Measurements from ENCODE around the gene EFHD1. TPM values are rescaled to one million over a fixed set of nuclear protein-coding genes. Genes with fewer than 3 reads are reported as not detected.

Gene EFHD1
- total RNA-seq, 1 experiment from 2014 or later: 0.07 TPM

DNA sequence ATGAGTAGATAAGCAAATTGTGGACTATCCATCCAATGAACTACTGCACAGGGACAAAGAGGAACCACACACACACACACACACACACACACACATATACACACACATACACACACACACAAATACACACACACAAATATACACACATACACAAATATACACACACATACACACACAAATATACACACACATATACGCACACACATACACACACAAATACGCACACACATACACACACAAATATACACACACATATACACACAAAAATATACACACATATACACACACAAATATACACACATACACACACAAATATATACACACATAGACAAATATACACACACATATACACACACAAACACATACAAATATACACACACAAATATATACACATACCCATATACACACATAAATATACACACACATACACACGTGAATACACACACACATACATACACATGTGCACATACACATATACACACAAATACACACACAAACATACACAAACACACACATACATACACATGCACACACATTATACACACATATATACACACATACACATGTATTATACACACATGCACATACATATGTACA is 19.8 kb upstream of the EFHD1 start:
- ATAC-seq: no peak
- DNase-seq: no peak
- TF ChIP-seq, protein P1, sequence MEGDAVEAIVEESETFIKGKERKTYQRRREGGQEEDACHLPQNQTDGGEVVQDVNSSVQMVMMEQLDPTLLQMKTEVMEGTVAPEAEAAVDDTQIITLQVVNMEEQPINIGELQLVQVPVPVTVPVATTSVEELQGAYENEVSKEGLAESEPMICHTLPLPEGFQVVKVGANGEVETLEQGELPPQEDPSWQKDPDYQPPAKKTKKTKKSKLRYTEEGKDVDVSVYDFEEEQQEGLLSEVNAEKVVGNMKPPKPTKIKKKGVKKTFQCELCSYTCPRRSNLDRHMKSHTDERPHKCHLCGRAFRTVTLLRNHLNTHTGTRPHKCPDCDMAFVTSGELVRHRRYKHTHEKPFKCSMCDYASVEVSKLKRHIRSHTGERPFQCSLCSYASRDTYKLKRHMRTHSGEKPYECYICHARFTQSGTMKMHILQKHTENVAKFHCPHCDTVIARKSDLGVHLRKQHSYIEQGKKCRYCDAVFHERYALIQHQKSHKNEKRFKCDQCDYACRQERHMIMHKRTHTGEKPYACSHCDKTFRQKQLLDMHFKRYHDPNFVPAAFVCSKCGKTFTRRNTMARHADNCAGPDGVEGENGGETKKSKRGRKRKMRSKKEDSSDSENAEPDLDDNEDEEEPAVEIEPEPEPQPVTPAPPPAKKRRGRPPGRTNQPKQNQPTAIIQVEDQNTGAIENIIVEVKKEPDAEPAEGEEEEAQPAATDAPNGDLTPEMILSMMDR (conservative IDR thresholded peaks at IDR 0.05; ENCODE audit: low read depth, low read length): no peak
- no peak for TF ChIP-seq EZH2 (IDR thresholded peaks at IDR 0.05; ENCODE audit: low read length, unreplicated experiment)
- no peak for TF ChIP-seq EZH2phosphoT487 (IDR thresholded peaks at IDR 0.05; ENCODE audit: borderline replicate concordance, low read length)
- intact Hi-C loops (cut with micrococcal nuclease): no loop called here
- Histone ChIP-seq H3K9me2 (replicated peaks; ENCODE audit: low read length) (no peaks in the 10 kb centered on the region), H3K79me2 (ENCODE audit: low read length) (no peaks in the 10 kb centered on the region), H4K20me1 (ENCODE audit: low read length) (no peaks in the 10 kb centered on the region), H3K36me3 (ENCODE audit: low read depth, low read length) (no peaks in the 10 kb centered on the region), H3K9me3 (ENCODE audit: low read length) (no peaks in the 10 kb centered on the region), H3K4me3 (ENCODE audit: low read length) (no peak overlapping the region), H2AFZ (ENCODE audit: low read length) (no peak overlapping the region), H3K9ac (ENCODE audit: low read length) (no peak overlapping the region), H3K4me1 (ENCODE audit: insufficient read depth, low read length) (peaks cover 23% of the 10 kb centered on the region), H3K27me3 (ENCODE audit: low read length) (no peaks in the 10 kb centered on the region), H3F3A (ENCODE audit: low read length, unreplicated experiment) (no peaks in the 10 kb centered on the region), H3K4me2 (ENCODE audit: low read length) (no peak overlapping the region), H3K27ac (ENCODE audit: low read length) (no peak overlapping the region)
- ChIA-PET POLR2A (ENCODE audit: unreplicated experiment) (no interaction called here), CTCF (no interaction called here)
- no TSS peak for BruUV-seq (replicated peaks)

DNA sequence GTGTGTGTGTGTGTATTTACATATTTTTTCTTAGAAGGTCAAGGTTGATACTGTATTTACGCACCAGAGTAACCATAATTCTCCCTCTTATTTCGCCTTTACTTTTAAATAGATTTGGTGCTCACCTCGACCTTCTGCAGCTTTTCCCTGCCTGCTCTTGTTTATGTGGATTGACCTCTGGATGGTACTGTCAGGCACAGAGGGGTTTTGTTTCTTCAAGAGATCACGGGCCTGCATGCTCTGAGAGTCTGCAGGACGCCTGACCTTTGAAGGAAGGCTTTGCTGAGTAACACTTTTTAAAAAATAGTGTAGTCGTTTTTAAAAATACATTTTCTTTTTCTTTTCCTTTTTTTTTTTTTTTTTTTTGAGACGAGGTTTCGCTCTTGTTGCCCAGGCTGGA is 18.1 kb upstream of the EFHD1 start:
- POLR2A ChIA-PET (ENCODE audit: unreplicated experiment): no interaction called here
- Histone ChIP-seq H3F3A (ENCODE audit: low read length, unreplicated experiment) (no peaks in the 10 kb centered on the region), H3K4me2 (ENCODE audit: low read length) (no peak overlapping the region), H3K4me1 (ENCODE audit: insufficient read depth, low read length) (peaks cover 15% of the 10 kb centered on the region), H2AFZ (ENCODE audit: low read length) (no peak overlapping the region), H3K9ac (ENCODE audit: low read length) (no peak overlapping the region), H3K4me3 (ENCODE audit: low read length) (no peak overlapping the region), H3K79me2 (ENCODE audit: low read length) (no peaks in the 10 kb centered on the region), H3K9me3 (ENCODE audit: low read length) (no peaks in the 10 kb centered on the region), H4K20me1 (ENCODE audit: low read length) (no peaks in the 10 kb centered on the region), H3K9me2 (replicated peaks; ENCODE audit: low read length) (no peaks in the 10 kb centered on the region), H3K27ac (ENCODE audit: low read length) (no peak overlapping the region), H3K27me3 (ENCODE audit: low read length) (no peaks in the 10 kb centered on the region), H3K36me3 (ENCODE audit: low read depth, low read length) (no peaks in the 10 kb centered on the region)
- DNase-seq (no peak), ATAC-seq (no peak)
- intact Hi-C loops (cut with micrococcal nuclease): no loop called here
- CTCF ChIA-PET: no interaction called here
- BruUV-seq (replicated peaks): no TSS peak
- TF ChIP-seq, protein P1 (conservative IDR thresholded peaks at IDR 0.05; ENCODE audit: low read depth, low read length): no peak
- no peak for TF ChIP-seq EZH2phosphoT487 (IDR thresholded peaks at IDR 0.05; ENCODE audit: borderline replicate concordance, low read length)
- no peak for TF ChIP-seq EZH2 (IDR thresholded peaks at IDR 0.05; ENCODE audit: low read length, unreplicated experiment)

DNA sequence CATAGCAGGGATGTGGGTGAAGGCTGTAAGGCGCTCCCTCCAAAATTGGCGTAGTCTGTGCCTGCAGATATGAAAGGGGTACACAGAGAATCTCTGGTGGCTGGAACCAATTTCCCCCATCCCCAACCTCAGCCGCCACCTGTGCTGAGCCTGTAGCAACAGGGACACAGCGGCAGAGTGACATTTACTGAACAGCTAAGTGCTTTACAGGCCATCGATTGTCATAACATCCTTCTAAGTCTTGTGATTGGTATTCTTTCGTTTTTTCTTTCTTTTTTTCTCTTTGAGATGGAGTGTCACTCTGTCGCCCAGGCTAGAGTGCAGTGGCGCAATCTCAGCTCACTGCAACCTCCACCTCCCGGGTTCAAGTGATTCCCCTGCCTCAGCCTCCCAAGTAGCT is 12.2 kb upstream of the EFHD1 start:
- Histone ChIP-seq H3K27me3 (ENCODE audit: low read length) (no peaks in the 10 kb centered on the region), H3K79me2 (ENCODE audit: low read length) (no peaks in the 10 kb centered on the region), H3K4me1 (ENCODE audit: insufficient read depth, low read length) (peaks cover 15% of the 10 kb centered on the region), H4K20me1 (ENCODE audit: low read length) (no peaks in the 10 kb centered on the region), H3K9me3 (ENCODE audit: low read length) (no peaks in the 10 kb centered on the region), H3K9ac (ENCODE audit: low read length) (no peak overlapping the region), H2AFZ (ENCODE audit: low read length) (no peak overlapping the region), H3K9me2 (replicated peaks; ENCODE audit: low read length) (no peaks in the 10 kb centered on the region), H3K27ac (ENCODE audit: low read length) (no peak overlapping the region), H3F3A (ENCODE audit: low read length, unreplicated experiment) (no peaks in the 10 kb centered on the region), H3K4me3 (ENCODE audit: low read length) (no peak overlapping the region), H3K36me3 (ENCODE audit: low read depth, low read length) (no peaks in the 10 kb centered on the region), H3K4me2 (ENCODE audit: low read length) (no peak overlapping the region)
- ChIA-PET CTCF (no interaction called here), POLR2A (ENCODE audit: unreplicated experiment) (no interaction called here)
- ATAC-seq: no peak
- no peak for DNase-seq
- no TSS peak for BruUV-seq (replicated peaks)
- intact Hi-C loops (cut with micrococcal nuclease): no loop called here
- TF ChIP-seq, protein P1 (conservative IDR thresholded peaks at IDR 0.05; ENCODE audit: low read depth, low read length): no peak
- TF ChIP-seq EZH2phosphoT487 (IDR thresholded peaks at IDR 0.05; ENCODE audit: borderline replicate concordance, low read length) (no peak), EZH2 (IDR thresholded peaks at IDR 0.05; ENCODE audit: low read length, unreplicated experiment) (no peak)
